Activated gamma-delta T cell treated with anti-CD3 and anti-CD28 coated beads, Interleukin-2, amount 50 U/mL, for 16 hours (primary cell): Measurements from ENCODE around the gene CCDC82.
"Not testable (repeated sequence)": the region's sequence is repeated elsewhere in the genome, so short reads cannot be mapped to it uniquely, and the experiment has no call there.

Source experiments
- DNase-seq: peaks from one replicate; pipeline ENCODE4 v3.0.0-alpha.2; 2020; ENCODE audit warnings: low read depth

The CCDC82 gene

GRCh38 chr11:96389720-96390487, at the start of gene CCDC82, which contains the start of gene JRKL:
Gene CCDC82 (minus strand): TSS chr11:96389912. CDS start chr11:96384747, 5,165 bp downstream.
Gene JRKL (plus strand): TSS chr11:96390013. CDS start chr11:96390650, 637 bp downstream.
- DNase-seq, result peak; percentile 98

GRCh38 chr11:96432654-96433053, 42.9 kb upstream of the CCDC82 start:
- DNase-seq, result not testable (repeated sequence)

- no peak for DNase-seq
Observed at GRCh38 chr11:96430668-96431067, 41.0 kb upstream of the CCDC82 start.

- no peak for DNase-seq
Observed at GRCh38 chr11:96424693-96425092, 35.0 kb upstream of the CCDC82 start.

- no peak for DNase-seq
Observed at GRCh38 chr11:96413408-96413807, 23.7 kb upstream of the CCDC82 start.

GRCh38 chr11:96412761-96413381, 23.2 kb upstream of the CCDC82 start:
- DNase-seq, result no peak

GRCh38 chr11:96411412-96411811, 21.7 kb upstream of the CCDC82 start:
- DNase-seq, result not testable (repeated sequence)

- no peak for DNase-seq
Observed at GRCh38 chr11:96400697-96401096, 11.0 kb upstream of the CCDC82 start.

GRCh38 chr11:96397863-96398262, 8.2 kb upstream of the CCDC82 start:
- DNase-seq, result no peak

- DNase-seq, result no peak
Observed at GRCh38 chr11:96396637-96397036, 6.9 kb upstream of the CCDC82 start.

- DNase-seq, result no peak
Observed at GRCh38 chr11:96394773-96395172, 5.1 kb upstream of the CCDC82 start.

GRCh38 chr11:96393753-96394348, 4.1 kb upstream of the CCDC82 start:
- DNase-seq, result no peak

GRCh38 chr11:96391698-96392307, 2.1 kb upstream of the CCDC82 start:
- DNase-seq, result no peak

GRCh38 chr11:96390488-96390792, 728 bp upstream of the CCDC82 start:
- no peak for DNase-seq

GRCh38 chr11:96388891-96389719, 607 bp downstream of the CCDC82 start:
- no peak for DNase-seq

GRCh38 chr11:96385187-96385586, 4.5 kb downstream of the CCDC82 start:
- DNase-seq, result no peak

- DNase-seq, result no peak
Observed at GRCh38 chr11:96384156-96384555, 5.6 kb downstream of the CCDC82 start.

GRCh38 chr11:96376796-96377195, 12.9 kb downstream of the CCDC82 start:
- DNase-seq, result no peak

- no peak for DNase-seq
Observed at GRCh38 chr11:96373826-96374225, 15.9 kb downstream of the CCDC82 start.

GRCh38 chr11:96367342-96367741, 22.4 kb downstream of the CCDC82 start:
- no peak for DNase-seq

GRCh38 chr11:96366024-96366423, 23.7 kb downstream of the CCDC82 start:
- DNase-seq, result no peak

- DNase-seq, result no peak
Observed at GRCh38 chr11:96365493-96365892, 24.2 kb downstream of the CCDC82 start.
